ENCODE results near the gene TMEM167A. TPM values are rescaled to one million over a fixed set of nuclear protein-coding genes. Genes with fewer than 3 reads are reported as not detected.

TMEM167A gene
- polyA plus RNA-seq, 1 experiment, result 23.5 TPM

- no peaks in the 10 kb centered on the region for H3K27me3 ChIP-seq (ENCODE audit: control insufficient read depth, insufficient read depth, low read length)
- no peak for TF ChIP-seq CTCF (IDR thresholded peaks at IDR 0.05; ENCODE audit: insufficient read depth, low read depth, low read length)
- ChIA-PET POLR2A (no interaction called here), CTCF (no interaction called here)
- no peak overlapping the region for H3K4me3 ChIP-seq (ENCODE audit: low read depth, low read length)
- no peaks in the 10 kb centered on the region for H3K36me3 ChIP-seq (ENCODE audit: control insufficient read depth, insufficient read depth, low read length)
- DNase-seq (ENCODE audit: low read depth), result no peak
Measured at GRCh38 chr5:83102364-83102980, 25.3 kb upstream of the TMEM167A start.

- TF ChIP-seq CTCF (IDR thresholded peaks at IDR 0.05; ENCODE audit: insufficient read depth, low read depth, low read length), result no peak
- Histone ChIP-seq H3K27me3 (ENCODE audit: control insufficient read depth, insufficient read depth, low read length) (no peaks in the 10 kb centered on the region), H3K4me3 (ENCODE audit: low read depth, low read length) (no peak overlapping the region), H3K36me3 (ENCODE audit: control insufficient read depth, insufficient read depth, low read length) (no peaks in the 10 kb centered on the region)
- ChIA-PET CTCF (no interaction called here), POLR2A (no interaction called here)
- DNase-seq (ENCODE audit: low read depth), result no peak
Measured at GRCh38 chr5:83101514-83101913, 24.3 kb upstream of the TMEM167A start.

GRCh38 chr5:83099445-83099844, 22.3 kb upstream of the TMEM167A start:
- DNase-seq (ENCODE audit: low read depth), result no peak
- H3K4me3 ChIP-seq (ENCODE audit: low read depth, low read length), result no peak overlapping the region
- no peaks in the 10 kb centered on the region for H3K36me3 ChIP-seq (ENCODE audit: control insufficient read depth, insufficient read depth, low read length)
- CTCF ChIA-PET, result no interaction called here
- POLR2A ChIA-PET, result no interaction called here
- H3K27me3 ChIP-seq (ENCODE audit: control insufficient read depth, insufficient read depth, low read length), result no peaks in the 10 kb centered on the region
- no peak for TF ChIP-seq CTCF (IDR thresholded peaks at IDR 0.05; ENCODE audit: insufficient read depth, low read depth, low read length)

GRCh38 chr5:83099001-83099400, 21.8 kb upstream of the TMEM167A start:
- TF ChIP-seq CTCF (IDR thresholded peaks at IDR 0.05; ENCODE audit: insufficient read depth, low read depth, low read length), result no peak
- no peaks in the 10 kb centered on the region for H3K36me3 ChIP-seq (ENCODE audit: control insufficient read depth, insufficient read depth, low read length)
- no peak overlapping the region for H3K4me3 ChIP-seq (ENCODE audit: low read depth, low read length)
- ChIA-PET POLR2A (no interaction called here), CTCF (no interaction called here)
- DNase-seq (ENCODE audit: low read depth), result no peak
- H3K27me3 ChIP-seq (ENCODE audit: control insufficient read depth, insufficient read depth, low read length), result no peaks in the 10 kb centered on the region

GRCh38 chr5:83097689-83098231, 20.6 kb upstream of the TMEM167A start:
- ChIA-PET CTCF (no interaction called here), POLR2A (no interaction called here)
- Histone ChIP-seq H3K27me3 (ENCODE audit: control insufficient read depth, insufficient read depth, low read length) (no peaks in the 10 kb centered on the region), H3K4me3 (ENCODE audit: low read depth, low read length) (no peak overlapping the region), H3K36me3 (ENCODE audit: control insufficient read depth, insufficient read depth, low read length) (no peaks in the 10 kb centered on the region)
- DNase-seq (ENCODE audit: low read depth), result no peak
- no peak for TF ChIP-seq CTCF (IDR thresholded peaks at IDR 0.05; ENCODE audit: insufficient read depth, low read depth, low read length)
